ENCODE measurements around the gene ZNRF1.

The ZNRF1 gene

DNA sequence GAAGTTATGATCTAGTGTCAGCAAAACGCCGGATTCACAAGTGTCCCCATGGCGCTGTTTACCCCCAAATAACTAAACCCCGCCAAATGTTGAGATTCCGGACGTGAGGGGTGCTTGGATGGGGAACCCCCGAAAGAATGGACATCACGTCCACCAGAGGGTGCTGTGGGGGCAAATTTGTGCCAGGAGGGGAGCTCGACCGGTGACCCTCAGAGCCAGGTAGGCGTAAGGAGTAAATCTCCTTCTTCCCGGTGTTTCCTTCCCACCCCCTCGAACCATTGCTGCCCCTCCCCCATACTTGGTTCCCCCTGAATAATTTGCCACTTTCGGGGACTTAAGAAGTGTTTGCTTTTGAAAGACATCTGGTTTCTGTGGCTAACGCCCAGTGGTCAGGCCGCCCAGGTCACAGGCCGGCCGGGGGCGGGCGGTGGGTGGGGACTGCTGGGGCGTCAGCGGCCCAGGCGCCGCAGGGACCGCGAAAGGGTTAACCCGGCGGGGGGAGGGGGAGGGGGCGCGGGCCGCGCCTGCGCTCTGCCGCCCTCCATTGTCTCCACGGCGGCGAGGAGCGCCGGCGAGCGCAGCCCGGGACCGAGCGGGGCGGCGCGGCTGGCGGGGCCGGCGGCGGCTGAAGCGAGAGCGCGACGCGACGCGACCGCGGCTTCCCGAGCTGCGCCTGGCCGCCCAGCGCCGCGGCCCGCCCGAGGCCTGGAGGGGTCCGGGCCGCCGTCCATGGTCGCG is at the start of gene ZNRF1:
ZNRF1 (plus strand) TSS at position 544 of the 738 bp plus-strand sequence. CDS start 648 bp downstream, outside the sequence.
- Mint-ChIP-seq H3K4me3 (peak within 1 kb of the TSS; percentile 81), H3K27ac (ENCODE audit: low read depth) (peak within 1 kb of the TSS; percentile 46), H3K27me3 (no peaks in the 10 kb centered on the region), H3K9me3 (no peaks in the 10 kb centered on the region), H3K4me1 (peaks cover 19% of the 10 kb centered on the region), H3K36me3 (ENCODE audit: insufficient read depth) (peaks cover 7% of the 10 kb centered on the region)
- DNase-seq (ENCODE audit: low spot score in 2 of 2) (peak; percentile 65), ATAC-seq (replicated peaks; ENCODE audit: extremely low read depth, poor library complexity, severe bottlenecking) (peak; percentile 76)

DNA sequence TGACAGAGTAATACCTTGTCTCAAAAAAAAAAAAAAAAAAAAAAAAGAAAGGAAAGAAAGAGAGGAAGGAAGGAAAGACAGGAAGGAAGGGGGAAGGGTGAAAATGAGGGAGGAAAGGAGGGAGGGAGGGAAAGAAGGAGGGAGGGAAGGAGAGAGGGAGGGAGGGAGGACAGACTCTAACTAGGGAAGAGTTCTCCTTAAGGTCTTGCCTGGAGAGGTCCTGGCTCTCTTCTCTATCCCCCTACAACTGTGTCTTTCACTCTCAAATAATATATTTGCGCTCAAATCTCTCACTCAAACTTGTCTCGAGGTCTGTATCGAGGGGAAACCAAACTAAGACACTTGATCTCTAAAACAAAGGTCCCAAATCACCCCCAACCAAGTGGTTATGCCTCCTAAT is 49.5 kb upstream of the ZNRF1 start:
- H3K36me3 Mint-ChIP-seq (ENCODE audit: insufficient read depth), result peaks cover 55% of the 10 kb centered on the region
- ATAC-seq (replicated peaks; ENCODE audit: extremely low read depth, poor library complexity, severe bottlenecking) (no peak), DNase-seq (ENCODE audit: low spot score in 2 of 2) (no peak)
- no peaks in the 10 kb centered on the region for H3K27me3 Mint-ChIP-seq
- no peak overlapping the region for H3K4me3 Mint-ChIP-seq
- H3K4me1 Mint-ChIP-seq, result no peaks in the 10 kb centered on the region
- H3K27ac Mint-ChIP-seq (ENCODE audit: low read depth), result no peak overlapping the region
- H3K9me3 Mint-ChIP-seq, result no peaks in the 10 kb centered on the region

DNA sequence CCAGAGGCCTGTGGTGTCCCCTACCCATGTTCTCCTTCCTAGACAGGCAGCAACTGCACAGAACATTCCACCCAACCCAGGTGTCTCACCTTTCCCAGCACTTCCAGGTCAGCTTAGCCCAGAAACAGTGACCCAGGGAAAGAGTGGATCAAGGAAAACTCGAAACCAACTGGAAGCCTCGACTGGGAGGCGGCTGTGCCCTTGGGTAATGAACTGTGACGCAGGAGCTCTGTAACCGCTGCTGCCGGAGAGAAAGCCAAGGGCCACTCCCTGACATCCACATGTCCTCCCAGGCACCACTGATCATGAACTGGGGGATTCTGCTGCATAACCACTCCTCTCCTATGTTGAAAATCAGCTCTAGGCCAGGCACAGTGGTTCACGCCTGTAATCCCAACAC is 48.3 kb upstream of the ZNRF1 start:
- no peak for DNase-seq (ENCODE audit: low spot score in 2 of 2)
- H3K36me3 Mint-ChIP-seq (ENCODE audit: insufficient read depth), result peaks cover 53% of the 10 kb centered on the region
- no peaks in the 10 kb centered on the region for H3K4me1 Mint-ChIP-seq
- H3K4me3 Mint-ChIP-seq, result no peak overlapping the region
- no peaks in the 10 kb centered on the region for H3K9me3 Mint-ChIP-seq
- no peak for ATAC-seq (replicated peaks; ENCODE audit: extremely low read depth, poor library complexity, severe bottlenecking)
- no peak overlapping the region for H3K27ac Mint-ChIP-seq (ENCODE audit: low read depth)
- H3K27me3 Mint-ChIP-seq, result no peaks in the 10 kb centered on the region

DNA sequence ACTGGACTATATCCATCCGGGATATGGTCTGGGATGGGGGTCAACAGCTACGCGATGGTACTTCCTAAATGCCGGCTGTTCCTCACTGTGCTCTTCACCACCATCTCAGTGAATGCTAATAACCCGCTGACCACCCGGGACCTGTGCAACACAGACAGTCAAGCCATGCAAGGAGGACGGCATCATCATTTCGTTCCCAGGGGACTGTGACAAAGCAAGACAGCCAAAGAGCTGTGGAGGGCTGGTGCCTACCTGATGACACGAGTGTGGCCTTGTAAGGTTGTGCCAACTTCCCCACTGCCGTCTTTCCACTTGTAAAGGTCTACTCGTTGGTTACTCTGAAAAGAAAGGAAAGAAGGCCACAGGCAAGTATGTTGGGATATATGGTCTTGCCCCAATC is 47.6 kb upstream of the ZNRF1 start:
- H3K9me3 Mint-ChIP-seq, result no peaks in the 10 kb centered on the region
- no peaks in the 10 kb centered on the region for H3K4me1 Mint-ChIP-seq
- H3K27ac Mint-ChIP-seq (ENCODE audit: low read depth), result no peak overlapping the region
- no peaks in the 10 kb centered on the region for H3K27me3 Mint-ChIP-seq
- H3K4me3 Mint-ChIP-seq, result no peak overlapping the region
- ATAC-seq (replicated peaks; ENCODE audit: extremely low read depth, poor library complexity, severe bottlenecking) (no peak), DNase-seq (ENCODE audit: low spot score in 2 of 2) (no peak)
- H3K36me3 Mint-ChIP-seq (ENCODE audit: insufficient read depth), result peaks cover 51% of the 10 kb centered on the region

DNA sequence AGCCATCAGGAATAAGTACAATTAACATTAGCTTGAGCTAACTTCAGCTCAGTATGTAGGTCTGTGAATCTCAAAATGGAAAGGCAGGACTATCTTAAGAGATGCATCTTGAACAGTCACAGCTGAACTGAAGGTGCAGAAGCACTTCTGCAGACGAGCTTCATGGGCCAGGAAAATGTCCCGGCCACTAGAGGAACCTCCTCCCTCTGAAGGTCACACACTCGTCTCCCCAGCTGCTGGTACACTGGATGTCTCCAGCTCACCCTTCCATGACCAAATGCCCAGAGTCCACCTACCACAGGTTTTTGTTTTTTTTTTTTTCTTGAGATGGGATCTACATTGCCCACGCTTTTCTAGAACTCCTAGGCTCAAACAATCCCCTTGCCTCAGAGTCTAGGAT is 47.1 kb upstream of the ZNRF1 start:
- no peak overlapping the region for H3K4me3 Mint-ChIP-seq
- H3K36me3 Mint-ChIP-seq (ENCODE audit: insufficient read depth), result peaks cover 52% of the 10 kb centered on the region
- no peak for DNase-seq (ENCODE audit: low spot score in 2 of 2)
- H3K9me3 Mint-ChIP-seq, result no peaks in the 10 kb centered on the region
- ATAC-seq (replicated peaks; ENCODE audit: extremely low read depth, poor library complexity, severe bottlenecking), result no peak
- no peak overlapping the region for H3K27ac Mint-ChIP-seq (ENCODE audit: low read depth)
- H3K27me3 Mint-ChIP-seq, result no peaks in the 10 kb centered on the region
- no peaks in the 10 kb centered on the region for H3K4me1 Mint-ChIP-seq

DNA sequence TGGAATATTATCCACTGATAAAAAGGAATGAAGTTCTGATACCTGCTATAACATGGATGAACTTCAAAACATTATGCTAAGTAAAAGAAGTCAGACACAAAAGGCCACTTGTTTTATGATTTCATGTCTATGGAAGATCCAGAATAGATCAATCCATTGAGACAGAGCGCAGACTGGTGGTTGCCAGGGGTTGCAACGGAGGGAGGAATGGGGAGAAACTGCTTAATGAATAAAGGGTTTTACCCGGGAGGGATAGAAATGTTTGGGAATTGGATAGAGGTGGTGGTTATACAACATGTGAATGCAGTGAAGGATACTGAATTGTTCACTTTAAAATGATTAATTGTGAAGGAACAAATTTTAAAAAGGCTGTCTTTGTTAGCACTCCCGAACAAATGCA is 44.1 kb upstream of the ZNRF1 start:
- no peak for DNase-seq (ENCODE audit: low spot score in 2 of 2)
- ATAC-seq (replicated peaks; ENCODE audit: extremely low read depth, poor library complexity, severe bottlenecking), result no peak
- no peak overlapping the region for H3K27ac Mint-ChIP-seq (ENCODE audit: low read depth)
- peaks cover 36% of the 10 kb centered on the region for H3K36me3 Mint-ChIP-seq (ENCODE audit: insufficient read depth)
- H3K9me3 Mint-ChIP-seq, result no peaks in the 10 kb centered on the region
- no peak overlapping the region for H3K4me3 Mint-ChIP-seq
- no peaks in the 10 kb centered on the region for H3K27me3 Mint-ChIP-seq
- H3K4me1 Mint-ChIP-seq, result peaks cover 7% of the 10 kb centered on the region

DNA sequence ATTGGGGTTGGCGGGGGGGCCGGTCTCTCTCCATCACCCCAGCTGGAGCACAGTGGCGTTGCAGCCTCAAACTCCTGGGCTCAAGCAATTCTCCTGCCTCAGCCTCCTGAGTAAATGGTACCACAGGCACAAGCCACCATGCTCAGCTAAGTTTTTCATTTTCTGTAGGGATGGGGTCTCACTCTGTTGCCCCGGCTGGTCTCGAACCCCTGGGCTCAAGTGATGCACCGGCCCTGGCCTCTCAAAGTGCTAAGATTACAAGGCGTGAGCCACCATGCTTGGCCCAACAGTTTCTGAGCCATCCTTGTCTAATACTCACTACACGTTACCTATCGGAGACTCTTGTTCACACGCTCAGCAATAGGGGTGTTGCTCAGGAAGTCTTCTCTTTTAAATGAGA is 25.5 kb upstream of the ZNRF1 start:
- no peak overlapping the region for H3K27ac Mint-ChIP-seq (ENCODE audit: low read depth)
- peaks cover 7% of the 10 kb centered on the region for H3K4me1 Mint-ChIP-seq
- H3K9me3 Mint-ChIP-seq, result no peaks in the 10 kb centered on the region
- peaks cover 4% of the 10 kb centered on the region for H3K36me3 Mint-ChIP-seq (ENCODE audit: insufficient read depth)
- no peaks in the 10 kb centered on the region for H3K27me3 Mint-ChIP-seq
- H3K4me3 Mint-ChIP-seq, result no peak overlapping the region
- DNase-seq (ENCODE audit: low spot score in 2 of 2), result no peak
- ATAC-seq (replicated peaks; ENCODE audit: extremely low read depth, poor library complexity, severe bottlenecking), result no peak

DNA sequence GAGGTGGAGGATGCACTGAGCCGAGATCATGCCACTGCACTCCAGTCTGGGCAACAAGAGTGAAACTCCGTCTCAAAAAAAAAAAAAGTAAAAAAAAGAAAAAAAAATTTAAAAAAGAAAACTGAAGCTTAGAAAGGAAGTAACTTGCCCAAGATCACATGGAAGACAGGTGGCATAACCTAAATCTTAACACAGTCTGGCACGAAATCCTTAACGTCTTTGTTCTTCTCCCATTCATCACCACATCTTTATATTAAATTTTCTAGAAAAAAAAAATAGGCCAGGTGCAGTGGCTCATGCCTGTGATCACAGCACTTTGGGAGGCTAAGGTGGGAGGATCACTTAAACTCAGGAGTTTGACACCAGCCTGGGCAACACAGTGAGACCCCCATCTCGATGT is 23.2 kb upstream of the ZNRF1 start:
- Mint-ChIP-seq H3K4me3 (no peak overlapping the region), H3K27ac (ENCODE audit: low read depth) (no peak overlapping the region), H3K36me3 (ENCODE audit: insufficient read depth) (peaks cover 8% of the 10 kb centered on the region), H3K9me3 (no peaks in the 10 kb centered on the region), H3K27me3 (no peaks in the 10 kb centered on the region), H3K4me1 (no peaks in the 10 kb centered on the region)
- no peak for DNase-seq (ENCODE audit: low spot score in 2 of 2)
- ATAC-seq (replicated peaks; ENCODE audit: extremely low read depth, poor library complexity, severe bottlenecking), result no peak

DNA sequence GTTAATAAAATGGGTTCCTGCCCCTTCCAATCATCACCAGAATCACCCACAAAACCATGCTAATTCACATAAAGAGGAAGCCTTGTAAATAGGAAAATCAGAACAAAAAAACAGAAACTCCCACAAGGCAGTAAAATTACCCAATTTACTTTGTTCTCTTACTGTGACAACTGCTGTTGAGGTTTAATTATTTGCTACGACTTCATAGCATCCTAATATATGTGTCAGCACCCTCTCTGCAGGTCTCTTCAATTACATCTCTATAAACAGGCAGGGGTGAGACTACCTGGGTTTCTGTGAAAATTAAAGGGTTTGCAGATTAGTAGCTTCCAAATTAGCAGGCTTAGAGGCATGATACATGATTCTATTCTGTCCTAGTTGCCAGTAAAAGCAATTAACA is 16.6 kb upstream of the ZNRF1 start:
- no peak overlapping the region for H3K4me3 Mint-ChIP-seq
- H3K27me3 Mint-ChIP-seq, result no peaks in the 10 kb centered on the region
- DNase-seq (ENCODE audit: low spot score in 2 of 2) (no peak), ATAC-seq (replicated peaks; ENCODE audit: extremely low read depth, poor library complexity, severe bottlenecking) (no peak)
- no peaks in the 10 kb centered on the region for H3K9me3 Mint-ChIP-seq
- peaks cover 11% of the 10 kb centered on the region for H3K36me3 Mint-ChIP-seq (ENCODE audit: insufficient read depth)
- no peak overlapping the region for H3K27ac Mint-ChIP-seq (ENCODE audit: low read depth)
- peaks cover 12% of the 10 kb centered on the region for H3K4me1 Mint-ChIP-seq

DNA sequence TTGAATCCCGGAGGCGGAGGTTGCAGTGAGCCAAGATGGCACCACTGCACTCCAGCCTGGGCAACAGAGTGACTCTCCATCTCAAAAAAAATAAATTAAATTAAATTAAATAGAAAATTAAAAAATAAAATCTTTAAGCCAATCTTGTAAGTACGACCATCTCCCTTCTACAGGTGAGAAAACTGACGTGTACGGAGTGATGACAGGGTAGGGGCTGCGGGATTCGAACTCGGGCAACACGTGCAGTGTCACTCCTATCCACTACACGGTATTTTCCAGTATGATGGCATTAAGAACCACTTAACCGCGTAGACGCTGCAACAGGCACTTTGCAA is 14.7 kb upstream of the ZNRF1 start:
- ATAC-seq (replicated peaks; ENCODE audit: extremely low read depth, poor library complexity, severe bottlenecking), result no peak
- DNase-seq (ENCODE audit: low spot score in 2 of 2), result no peak

DNA sequence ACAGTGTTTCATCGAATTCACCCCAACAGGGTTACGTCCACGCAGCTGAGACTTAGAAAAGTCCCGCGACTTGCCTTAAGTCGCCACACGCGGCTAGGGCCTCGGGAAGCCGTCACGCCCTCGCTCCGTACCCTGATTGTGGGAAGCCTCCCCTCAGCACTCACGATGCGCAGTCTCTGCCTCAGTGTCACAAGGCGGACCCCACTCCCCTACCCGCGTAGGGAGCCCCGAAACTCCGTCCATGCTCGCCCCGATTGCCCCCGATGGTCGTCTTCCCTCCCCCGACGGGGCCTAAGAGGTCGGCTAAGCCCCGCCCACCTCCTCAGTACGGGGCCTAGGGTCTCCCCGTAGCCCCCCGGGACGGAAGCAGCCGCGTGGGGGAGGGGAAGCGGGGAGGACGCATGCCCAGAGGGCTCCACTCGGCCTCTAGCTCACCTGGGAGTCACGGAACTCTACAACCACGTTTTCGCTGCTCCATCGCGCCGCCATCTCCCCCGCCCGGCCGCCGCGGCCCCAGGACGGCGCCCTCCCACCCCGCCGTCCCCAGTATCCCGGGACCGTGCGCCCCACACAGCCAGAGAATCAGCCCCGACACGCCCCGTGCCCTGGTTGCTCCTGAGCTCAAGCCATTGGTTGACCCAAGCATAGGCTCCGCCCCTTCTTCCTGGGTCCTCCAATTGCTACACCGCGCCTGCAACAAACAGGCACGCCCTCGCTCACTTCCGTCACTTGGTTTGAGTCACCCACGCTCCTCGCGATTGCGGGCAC is 14.1 kb upstream of the ZNRF1 start, which contains the start of gene WDR59:
WDR59 (minus strand) TSS at position 595 of the 768 bp plus-strand sequence; CDS start at position 489, 106 bp downstream.
- ATAC-seq (replicated peaks; ENCODE audit: extremely low read depth, poor library complexity, severe bottlenecking) (peak; percentile 99), DNase-seq (ENCODE audit: low spot score in 2 of 2) (peak; percentile 95 to 97)
- H3K4me1 Mint-ChIP-seq, result peaks cover 12% of the 10 kb centered on the region
- H3K27me3 Mint-ChIP-seq, result no peaks in the 10 kb centered on the region
- H3K27ac Mint-ChIP-seq (ENCODE audit: low read depth), result peak within 1 kb of the TSS; percentile 70
- no peaks in the 10 kb centered on the region for H3K9me3 Mint-ChIP-seq
- H3K4me3 Mint-ChIP-seq, result peak within 1 kb of the TSS; percentile 87
- H3K36me3 Mint-ChIP-seq (ENCODE audit: insufficient read depth), result peaks cover 8% of the 10 kb centered on the region

More for the DNA sequence above, 14.7 kb upstream of the ZNRF1 start:
- Mint-ChIP-seq H3K27me3 (no peaks in the 10 kb centered on the region), H3K36me3 (ENCODE audit: insufficient read depth) (peaks cover 8% of the 10 kb centered on the region), H3K27ac (ENCODE audit: low read depth) (peak overlapping the region; percentile 70), H3K4me1 (peaks cover 12% of the 10 kb centered on the region), H3K9me3 (no peaks in the 10 kb centered on the region), H3K4me3 (peak overlapping the region; percentile 87)

DNA sequence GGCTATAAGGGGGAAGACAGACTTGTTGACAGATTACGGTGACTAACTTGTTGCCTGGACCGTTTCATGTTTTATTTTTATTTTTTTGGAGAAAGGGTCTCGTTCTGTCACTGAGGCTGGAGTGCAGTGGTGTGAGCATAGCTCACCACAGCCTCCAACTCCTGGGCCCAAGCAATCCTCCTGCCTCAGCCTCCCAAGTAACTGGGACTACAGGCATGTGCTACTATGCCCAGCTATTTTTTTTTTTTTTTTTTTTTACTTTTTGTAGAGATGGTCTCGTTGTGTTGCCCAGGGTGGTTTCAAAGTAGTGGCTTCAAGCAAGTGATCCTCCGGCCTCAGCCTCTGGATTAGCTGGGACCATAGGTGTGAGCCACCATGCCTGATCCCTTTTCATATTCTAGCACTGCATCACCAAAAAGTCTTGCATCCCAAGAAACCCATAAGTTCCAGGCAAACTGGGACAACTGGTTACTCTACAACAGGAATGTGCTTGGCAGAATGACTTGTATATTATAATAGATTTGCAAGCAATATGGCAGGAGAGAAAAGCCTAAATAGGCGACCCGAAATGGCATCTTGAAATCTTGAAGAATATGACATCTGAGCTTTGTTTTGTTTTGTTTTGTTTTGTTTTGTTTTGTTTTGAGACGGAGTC is 11.7 kb upstream of the ZNRF1 start:
- no peaks in the 10 kb centered on the region for H3K9me3 Mint-ChIP-seq
- H3K27ac Mint-ChIP-seq (ENCODE audit: low read depth), result no peak overlapping the region
- H3K4me3 Mint-ChIP-seq, result no peak overlapping the region
- peaks cover 3% of the 10 kb centered on the region for H3K36me3 Mint-ChIP-seq (ENCODE audit: insufficient read depth)
- ATAC-seq (replicated peaks; ENCODE audit: extremely low read depth, poor library complexity, severe bottlenecking), result no peak
- DNase-seq (ENCODE audit: low spot score in 2 of 2), result no peak
- H3K4me1 Mint-ChIP-seq, result peaks cover 12% of the 10 kb centered on the region
- no peaks in the 10 kb centered on the region for H3K27me3 Mint-ChIP-seq
